Brain microvascular endothelial cell (primary cell): ENCODE results near the gene ARX.

ENCODE experiments used
- DNase-seq: peaks from one replicate; pipeline ENCODE4 v3.0.0-alpha.2; 2020
- H3K27ac ChIP-seq: fragments of 250-450 bp; sonication (Bioruptor Pico); 2 replicates; pipeline ENCODE4 v1.5.1; 2020; ENCODE audit warnings: mild to moderate bottlenecking, moderate library complexity
- H3K27me3 ChIP-seq: fragments of 250-450 bp; sonication (Bioruptor Pico); replicated peaks from 2 replicates; pipeline ENCODE4 v1.5.1; 2020; ENCODE audit warnings: mild to moderate bottlenecking
- H3K36me3 ChIP-seq: fragments of 250-450 bp; sonication (Bioruptor Pico); replicated peaks from 2 replicates; pipeline ENCODE4 v1.5.1; 2020; ENCODE audit warnings: mild to moderate bottlenecking
- H3K4me3 ChIP-seq: 2 replicates; pipeline ENCODE4 v1.5.1; 2011; ENCODE audit warnings: low read depth, mild to moderate bottlenecking, control low read depth, low read length, moderate library complexity
- in situ Hi-C: cut with HindIII; loops from 2 replicates; pipeline ENCODE4 v1.10.0; 2017; ENCODE audit warnings: low sequenced_read_pairs, low pct_ligation_motif_present
- TF ChIP-seq, protein P1 (sequence below): IDR thresholded peaks from 2 replicates; pipeline ENCODE4 v1.5.1; 2011; ENCODE audit warnings: low read depth, mild to moderate bottlenecking, moderate library complexity, low read length, control low read depth, inconsistent platforms; ENCODE audit errors: missing control alignments

The ARX gene

DNA sequence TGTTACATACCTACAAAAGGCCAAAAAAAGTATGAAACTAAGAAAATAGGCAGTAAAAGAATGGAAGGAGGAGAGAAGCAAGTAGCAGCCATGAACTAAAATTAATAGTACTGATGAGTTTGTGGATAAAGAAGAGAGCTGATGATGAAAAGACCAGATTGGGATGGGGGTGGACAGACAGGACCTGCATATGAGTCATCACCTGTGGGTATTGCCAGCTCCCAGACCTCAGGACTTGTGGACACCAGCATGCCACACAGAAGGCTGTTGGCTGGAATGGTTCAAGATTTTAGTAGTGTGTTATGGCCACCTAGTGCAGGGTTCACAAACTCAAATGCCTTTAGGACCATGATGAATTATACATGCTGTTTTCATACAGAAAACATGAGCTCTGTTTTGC, 58.9 kb downstream of the ARX start:
- Histone ChIP-seq H3K36me3 (no peaks in the 10 kb centered on the region), H3K4me3 (no peak overlapping the region), H3K27ac (no peak overlapping the region), H3K27me3 (no peaks in the 10 kb centered on the region)
- no peak for DNase-seq
- in situ Hi-C loops, result no loop called here
- TF ChIP-seq, protein P1, sequence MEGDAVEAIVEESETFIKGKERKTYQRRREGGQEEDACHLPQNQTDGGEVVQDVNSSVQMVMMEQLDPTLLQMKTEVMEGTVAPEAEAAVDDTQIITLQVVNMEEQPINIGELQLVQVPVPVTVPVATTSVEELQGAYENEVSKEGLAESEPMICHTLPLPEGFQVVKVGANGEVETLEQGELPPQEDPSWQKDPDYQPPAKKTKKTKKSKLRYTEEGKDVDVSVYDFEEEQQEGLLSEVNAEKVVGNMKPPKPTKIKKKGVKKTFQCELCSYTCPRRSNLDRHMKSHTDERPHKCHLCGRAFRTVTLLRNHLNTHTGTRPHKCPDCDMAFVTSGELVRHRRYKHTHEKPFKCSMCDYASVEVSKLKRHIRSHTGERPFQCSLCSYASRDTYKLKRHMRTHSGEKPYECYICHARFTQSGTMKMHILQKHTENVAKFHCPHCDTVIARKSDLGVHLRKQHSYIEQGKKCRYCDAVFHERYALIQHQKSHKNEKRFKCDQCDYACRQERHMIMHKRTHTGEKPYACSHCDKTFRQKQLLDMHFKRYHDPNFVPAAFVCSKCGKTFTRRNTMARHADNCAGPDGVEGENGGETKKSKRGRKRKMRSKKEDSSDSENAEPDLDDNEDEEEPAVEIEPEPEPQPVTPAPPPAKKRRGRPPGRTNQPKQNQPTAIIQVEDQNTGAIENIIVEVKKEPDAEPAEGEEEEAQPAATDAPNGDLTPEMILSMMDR, result no peak

DNA sequence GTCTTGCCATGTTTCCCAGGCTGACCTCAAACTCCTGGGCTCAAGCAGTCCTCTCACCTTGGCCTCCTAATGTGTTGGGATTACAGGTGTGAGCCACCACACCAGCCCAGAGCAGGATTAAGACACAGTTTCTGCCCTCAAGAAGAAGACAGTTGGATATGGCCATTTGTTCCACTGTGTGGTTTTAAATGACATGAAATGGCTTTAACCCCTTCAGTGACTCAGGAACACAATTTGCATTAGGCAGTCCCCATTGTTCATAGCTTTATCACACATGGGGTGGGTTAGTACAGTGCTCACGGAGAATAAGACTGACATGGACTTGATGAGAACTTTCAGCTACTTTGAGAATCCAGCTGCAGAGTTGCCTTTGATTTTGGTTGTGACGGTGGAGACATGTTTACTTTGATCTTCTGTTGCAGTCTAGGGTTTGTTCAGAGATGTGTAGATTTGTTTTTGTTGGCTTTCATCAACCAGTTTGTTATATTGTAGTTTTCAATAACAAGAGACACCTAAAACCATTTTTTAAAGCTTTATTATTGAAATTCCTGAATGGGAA, 60.3 kb downstream of the ARX start:
- Histone ChIP-seq H3K27ac (no peak overlapping the region), H3K27me3 (no peaks in the 10 kb centered on the region), H3K36me3 (no peaks in the 10 kb centered on the region), H3K4me3 (no peak overlapping the region)
- TF ChIP-seq, protein P1, result no peak
- DNase-seq, result no peak
- in situ Hi-C loops, result no loop called here

DNA sequence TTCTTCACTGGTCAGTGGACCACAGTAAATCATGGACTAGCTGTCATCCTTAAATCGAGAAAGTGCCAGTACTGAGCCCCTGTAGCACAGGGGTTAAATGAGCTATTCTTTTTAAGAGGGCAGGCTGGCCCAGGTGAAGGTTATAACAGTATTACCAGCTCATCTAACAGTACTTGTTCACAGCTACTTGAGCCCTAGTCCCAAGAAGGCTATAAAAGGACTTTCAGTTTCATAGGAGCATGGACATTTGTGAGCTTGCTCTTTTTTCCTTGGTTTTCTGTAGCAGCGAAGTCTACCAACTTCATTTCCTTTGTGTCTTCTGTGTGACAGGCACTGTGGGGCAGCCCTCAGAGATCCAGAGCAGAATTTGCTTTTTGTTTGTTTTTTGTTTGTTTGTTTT, 61.0 kb downstream of the ARX start:
- no peaks in the 10 kb centered on the region for H3K36me3 ChIP-seq
- TF ChIP-seq, protein P1, result no peak
- in situ Hi-C loops, result no loop called here
- no peak overlapping the region for H3K4me3 ChIP-seq
- no peak overlapping the region for H3K27ac ChIP-seq
- no peaks in the 10 kb centered on the region for H3K27me3 ChIP-seq
- DNase-seq, result no peak
